ENCODE data around the gene DAP3.
"Not testable (repeated sequence)": the region's sequence is repeated elsewhere in the genome, so short reads cannot be mapped to it uniquely, and the experiment has no call there.

Gene DAP3

DNA sequence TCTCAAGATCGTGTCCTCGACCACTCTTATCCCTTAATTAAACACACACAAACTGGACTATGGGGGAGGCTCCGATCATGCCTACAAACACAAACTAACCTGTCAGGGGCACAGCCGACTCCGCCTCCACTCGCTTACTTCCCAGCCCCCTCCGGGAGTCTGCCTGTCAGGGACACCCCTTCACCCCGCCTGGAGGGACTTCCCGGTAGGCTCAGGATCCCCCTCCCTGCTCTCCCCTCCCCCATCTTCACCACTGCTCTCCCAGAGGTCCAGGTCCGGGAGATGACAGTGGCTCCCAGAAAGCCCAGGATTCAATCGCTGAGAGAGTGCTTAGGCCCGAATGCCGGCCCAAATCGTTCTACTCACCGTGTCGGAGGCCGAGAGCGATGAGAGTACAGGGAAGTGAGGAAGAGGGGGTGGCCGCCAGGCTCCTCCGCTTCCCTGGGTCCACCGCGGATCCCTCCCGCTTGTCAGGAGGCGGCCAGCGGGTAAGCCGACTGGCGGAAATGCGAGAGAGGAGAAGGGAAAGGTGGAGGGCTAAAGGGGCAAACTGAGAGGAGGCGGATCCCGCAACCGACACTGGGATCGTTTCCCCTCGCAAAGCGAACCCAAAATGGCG lies 1.1 kb upstream of the DAP3 start:
- DNase-seq = not testable (repeated sequence)

DNA sequence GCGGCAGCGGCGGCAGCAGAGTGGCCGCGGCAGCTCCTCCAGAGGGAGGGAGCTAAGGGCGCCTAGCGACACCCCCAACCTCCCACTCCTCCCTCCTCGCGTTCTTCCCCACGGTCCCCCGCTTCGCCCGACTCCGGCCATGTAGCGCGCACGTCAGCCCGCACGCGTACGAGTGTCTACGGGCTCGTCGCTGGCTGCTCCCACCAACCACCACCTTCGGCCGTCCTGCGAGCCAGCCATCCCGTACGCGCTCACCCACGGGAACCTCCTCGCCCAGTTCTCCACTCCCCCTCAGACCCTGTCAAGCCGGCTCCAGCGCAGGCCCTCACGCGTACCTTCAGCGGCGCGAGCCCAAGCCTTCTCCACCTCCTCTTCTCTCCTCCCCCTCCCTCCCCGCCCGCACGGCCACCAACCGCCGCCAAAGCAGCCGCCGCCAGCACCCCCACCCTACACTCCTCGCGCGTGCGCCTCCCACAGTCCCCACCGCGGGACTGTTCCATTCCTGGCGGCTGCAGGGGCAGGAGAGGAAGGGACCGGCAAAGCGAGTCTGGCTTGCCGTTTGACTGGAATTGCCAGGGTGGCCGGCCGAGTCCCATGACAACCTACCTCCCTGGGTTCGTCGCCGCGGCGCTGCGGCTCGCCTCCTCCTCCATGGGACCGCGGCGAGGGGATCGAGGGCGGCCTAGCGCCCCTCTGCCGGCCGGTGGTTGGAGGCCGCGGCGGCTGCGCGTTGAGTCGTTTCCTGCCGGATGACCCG lies 389 bp upstream of the DAP3 start, which contains the start of gene YY1AP1:
TSS of gene YY1AP1 (minus strand) at position 451 of the 757 bp plus-strand sequence. CDS start 8,338 bp downstream, outside the sequence.
- peak; percentile 91 to 93 for DNase-seq

DNA sequence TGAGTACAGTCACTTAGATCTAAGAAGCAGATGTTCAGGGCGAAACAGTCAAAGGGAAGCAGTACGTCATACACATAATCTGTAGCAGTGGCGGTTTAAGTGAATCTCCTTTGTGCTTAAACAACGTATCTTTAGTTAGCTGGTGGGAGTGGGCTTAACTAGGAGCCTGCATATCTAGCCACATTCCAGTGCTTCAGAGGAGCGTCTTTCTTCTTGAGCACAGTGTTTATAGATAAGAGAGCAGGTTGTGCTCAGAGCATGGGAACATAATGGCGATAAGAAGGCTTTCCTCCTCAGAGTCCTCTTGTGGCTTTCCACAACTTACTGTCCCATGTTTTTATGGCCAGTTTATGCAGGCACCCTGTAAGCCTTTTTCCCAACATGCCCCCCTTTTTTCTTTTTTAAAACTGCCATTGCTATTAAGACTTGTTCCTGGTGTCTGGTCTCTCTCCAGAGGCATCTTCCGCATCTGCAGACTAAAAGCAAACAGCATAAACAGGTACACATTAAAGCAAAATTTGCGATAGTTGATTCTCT lies 3.2 kb downstream of the DAP3 start:
- DNase-seq = no peak

GRCh38 chr1:155694167-155694566 lies 5.3 kb downstream of the DAP3 start:
- no peak for DNase-seq

DNA sequence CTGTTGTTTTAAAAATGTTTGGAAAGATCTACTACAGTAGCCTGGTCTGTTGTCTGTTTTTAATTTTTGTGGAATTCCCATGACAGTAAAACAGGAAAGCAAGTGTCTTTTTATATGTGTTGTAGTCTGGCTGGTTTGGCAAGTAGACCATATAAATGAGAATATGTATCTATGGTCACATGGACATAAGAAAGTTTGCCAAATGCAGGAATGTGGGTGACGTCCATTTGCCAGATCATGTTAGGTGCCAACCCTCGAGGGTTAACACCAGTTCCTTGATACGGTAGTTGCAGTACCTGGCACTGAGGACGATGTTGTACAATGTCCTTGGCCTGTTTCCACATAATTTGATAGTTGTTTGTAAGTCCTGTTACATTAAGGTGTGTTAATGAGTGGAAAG lies 6.2 kb downstream of the DAP3 start:
- DNase-seq = no peak

DNA sequence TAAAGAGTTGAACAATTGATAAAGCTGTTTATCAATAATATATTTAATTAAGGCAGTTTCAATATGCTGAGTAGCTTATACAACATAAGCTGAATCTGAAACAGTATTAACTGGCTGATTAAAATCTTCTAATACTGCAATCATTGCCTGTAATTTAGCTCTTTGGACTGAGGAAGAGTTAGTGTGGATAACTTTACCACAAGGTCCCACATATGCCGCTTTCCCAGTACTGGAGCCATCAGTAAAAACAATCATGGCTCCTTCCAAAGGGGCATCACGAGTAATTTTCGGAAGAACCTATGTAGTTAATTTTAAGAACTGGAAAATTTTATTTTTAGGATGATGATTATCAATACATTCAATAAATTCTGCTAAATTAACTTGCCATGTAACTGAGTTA lies 6.7 kb downstream of the DAP3 start:
- no peak for DNase-seq

- DNase-seq = no peak
Measured at GRCh38 chr1:155696524-155696923, 7.6 kb downstream of the DAP3 start.

DNA sequence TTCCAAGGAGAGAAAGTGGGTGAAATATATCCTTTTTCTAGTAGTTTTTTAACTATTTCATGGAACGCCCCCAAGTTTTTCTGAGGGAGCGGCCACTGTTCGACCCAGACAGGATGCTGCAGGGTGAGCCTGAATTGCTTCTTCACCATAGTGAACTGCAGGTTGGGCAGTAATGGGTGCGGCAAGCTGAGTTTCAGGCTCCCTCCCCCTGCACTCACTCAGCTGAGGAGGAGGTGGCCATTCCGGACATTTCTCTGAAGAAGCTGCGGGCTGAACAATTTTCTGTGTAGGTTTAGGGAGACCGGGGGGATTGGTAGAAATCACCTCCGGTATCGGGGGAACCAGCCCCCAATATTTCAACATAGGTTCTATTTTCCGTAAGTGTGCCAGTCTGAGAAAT lies 8.2 kb downstream of the DAP3 start:
- no peak for DNase-seq

DNA sequence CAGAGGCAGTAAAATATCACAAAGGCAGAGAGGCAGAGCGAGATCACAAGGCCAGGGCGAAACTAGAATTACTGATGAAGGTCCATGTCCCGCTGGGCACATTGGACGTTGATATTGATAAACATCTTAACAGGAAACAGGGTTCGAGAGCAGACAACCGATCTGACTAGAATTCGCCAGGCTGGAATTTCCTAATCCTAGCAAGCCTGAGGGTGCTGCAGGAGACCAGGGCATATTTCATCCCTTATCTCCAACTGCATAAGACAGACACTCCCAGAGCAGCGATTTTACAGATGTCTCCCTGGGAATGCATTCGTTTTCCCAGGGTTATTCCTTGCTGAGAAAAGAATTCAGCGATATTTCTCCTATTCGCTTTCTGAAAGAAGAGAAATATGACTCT lies 8.7 kb downstream of the DAP3 start:
- not testable (repeated sequence) for DNase-seq

DNA sequence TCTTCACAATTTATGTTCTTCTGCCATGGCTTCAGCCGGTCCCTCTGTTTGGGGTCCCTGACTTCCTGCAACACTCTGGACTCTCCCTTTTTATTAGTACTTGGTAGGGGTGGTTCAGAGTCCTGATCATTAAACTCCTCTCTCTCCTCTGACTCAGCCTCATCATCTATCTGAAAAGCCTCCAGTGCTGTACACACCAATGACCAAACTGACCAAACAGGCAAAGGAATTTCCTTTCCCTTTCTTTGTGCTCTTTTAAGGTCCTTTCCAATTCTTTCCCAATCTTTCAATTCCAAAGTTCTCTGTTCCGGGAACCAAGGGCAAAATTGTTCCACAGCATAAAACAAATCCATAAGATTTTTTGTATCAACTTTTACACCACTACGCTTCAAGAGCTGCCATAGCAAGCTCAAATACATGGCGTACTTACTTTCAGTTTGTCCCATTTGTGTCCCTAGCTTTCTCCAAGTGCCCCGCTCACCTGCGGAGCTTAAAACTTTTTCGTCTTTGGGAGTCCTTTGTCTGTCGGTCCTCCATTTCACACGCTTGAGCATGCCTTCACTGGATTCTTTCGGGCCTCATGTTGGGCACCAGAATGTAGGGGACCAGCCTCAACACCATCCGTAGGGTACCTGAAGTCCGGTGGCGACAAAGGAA lies 9.6 kb downstream of the DAP3 start:
- DNase-seq = no peak

DNA sequence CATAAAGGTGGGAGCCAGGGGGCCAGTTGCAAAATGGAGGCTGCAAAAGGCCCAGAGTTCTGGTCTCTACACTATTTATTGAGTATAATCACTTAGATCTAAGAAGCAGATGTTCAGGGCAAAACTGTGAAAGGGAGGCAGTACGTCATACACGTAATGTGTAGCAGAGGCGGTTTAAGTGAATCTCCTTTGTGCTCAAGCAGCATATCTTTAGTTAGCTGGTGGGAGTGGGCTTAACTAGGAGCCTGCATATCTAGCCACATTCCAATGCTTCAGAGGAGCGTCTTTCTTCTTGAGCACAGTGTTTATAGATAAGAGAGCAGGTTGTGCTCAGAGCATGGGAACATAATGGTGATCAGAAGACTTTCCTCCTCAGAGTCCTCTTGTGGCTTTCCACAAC lies 10.2 kb downstream of the DAP3 start:
- not testable (repeated sequence) for DNase-seq

DNA sequence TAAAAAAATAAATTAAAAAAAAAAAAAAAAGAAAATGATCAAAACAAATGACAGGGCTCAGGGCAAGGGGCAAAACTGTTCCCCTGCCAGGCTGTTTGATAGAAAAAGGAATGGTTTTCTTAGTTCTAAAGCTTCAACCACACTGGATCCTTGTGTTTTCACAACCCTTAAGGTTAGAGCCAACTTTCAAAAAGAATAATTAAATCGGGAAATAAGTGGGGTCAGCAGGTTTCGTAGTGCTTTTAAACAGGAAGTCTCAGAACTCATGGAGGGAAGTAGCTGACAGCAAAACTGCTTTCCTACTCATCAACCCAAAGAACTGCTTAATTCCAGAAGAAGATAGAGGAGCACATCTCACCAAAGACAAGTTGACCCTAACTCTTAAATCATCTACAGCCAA lies 12.8 kb downstream of the DAP3 start:
- DNase-seq = not testable (repeated sequence)

DNA sequence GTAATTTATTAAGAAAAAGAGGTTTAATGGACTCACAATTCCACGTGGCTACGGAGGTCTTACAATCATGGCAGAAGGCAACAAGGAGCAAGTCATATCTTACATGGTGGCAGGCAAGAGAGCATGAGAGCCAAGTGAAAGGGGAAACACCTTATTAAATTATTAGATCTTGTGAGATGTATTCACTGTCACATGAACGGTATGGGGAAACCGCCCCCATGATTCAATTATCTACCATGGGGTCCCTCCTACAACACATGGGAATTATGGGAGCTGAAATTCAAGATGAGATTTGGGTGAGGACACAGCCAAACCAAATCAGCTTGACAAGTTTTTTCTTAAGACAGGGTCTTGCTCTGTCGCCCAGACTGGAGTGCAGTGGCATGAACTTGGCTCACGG lies 14.3 kb downstream of the DAP3 start:
- no peak for DNase-seq

DNA sequence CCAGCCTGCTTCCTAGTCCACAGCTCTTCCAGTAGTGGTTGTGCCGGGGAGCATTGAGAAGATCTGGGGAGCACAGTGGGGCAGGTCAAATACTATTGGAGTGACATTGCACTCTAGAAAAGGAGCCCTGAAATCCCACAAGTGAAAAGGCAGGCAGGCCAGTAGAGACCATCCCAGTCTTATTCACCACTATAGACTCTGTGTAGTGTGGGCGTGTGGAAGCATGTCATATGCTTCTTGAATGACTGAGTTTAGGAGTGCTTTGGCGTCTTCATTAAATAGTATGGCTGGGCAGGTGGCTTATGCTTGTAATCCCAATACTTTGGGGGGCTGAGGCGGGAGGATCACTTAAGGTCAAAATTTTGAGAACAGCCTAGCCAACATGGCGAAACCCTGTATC lies 15.5 kb downstream of the DAP3 start:
- DNase-seq = not testable (repeated sequence)

GRCh38 chr1:155706139-155706538 lies 17.2 kb downstream of the DAP3 start:
- no peak for DNase-seq

- DNase-seq = no peak
Measured at GRCh38 chr1:155709391-155709790, 20.5 kb downstream of the DAP3 start.

GRCh38 chr1:155711457-155711856 lies 22.6 kb downstream of the DAP3 start:
- not testable (repeated sequence) for DNase-seq

- DNase-seq = not testable (repeated sequence)
Measured at GRCh38 chr1:155712636-155713035, 23.7 kb downstream of the DAP3 start.

- no peak for DNase-seq
Measured at GRCh38 chr1:155713075-155713474, 24.2 kb downstream of the DAP3 start.

DNA sequence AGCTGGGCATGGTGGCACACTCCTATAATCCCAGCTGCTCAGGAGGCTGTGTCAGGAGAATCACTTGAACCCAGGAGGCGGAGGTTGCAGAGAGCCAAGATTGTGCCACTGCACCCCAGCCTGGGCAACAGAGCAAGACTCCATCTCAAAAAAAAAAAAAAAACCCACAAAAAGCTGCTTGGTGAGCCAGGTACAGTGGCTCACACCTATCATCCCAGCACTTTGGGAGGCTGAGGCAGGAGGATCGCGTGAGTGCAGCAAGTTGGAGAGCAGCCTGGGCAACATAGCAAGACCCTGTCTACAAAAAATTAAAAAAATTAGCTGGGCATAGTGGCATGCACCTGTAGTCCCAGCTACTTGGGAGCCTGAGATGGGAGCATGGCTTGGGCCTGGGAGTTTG lies 26.2 kb downstream of the DAP3 start:
- DNase-seq = not testable (repeated sequence)

GRCh38 chr1:155715777-155716176 lies 26.9 kb downstream of the DAP3 start:
- DNase-seq = no peak

DNA sequence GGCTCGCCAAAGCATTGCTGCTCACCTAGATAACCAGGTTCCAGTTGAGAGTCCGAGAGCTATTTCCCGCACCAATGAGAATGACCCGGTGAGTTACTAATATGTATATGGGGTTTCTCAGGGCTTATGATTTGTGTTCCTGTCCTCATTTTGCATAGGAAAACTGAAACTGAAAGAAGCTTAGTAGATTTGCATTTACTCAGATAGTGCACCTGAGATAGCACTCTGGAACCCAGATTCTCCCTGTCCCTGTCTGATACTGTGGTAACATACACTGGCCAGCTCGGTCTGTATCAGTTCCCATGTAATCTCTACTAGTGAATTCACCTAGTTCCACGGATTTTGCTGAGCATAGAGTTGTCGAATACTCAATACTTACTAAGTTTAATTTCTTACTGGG lies 28.1 kb downstream of the DAP3 start:
- no peak for DNase-seq

- DNase-seq = not testable (repeated sequence)
Measured at GRCh38 chr1:155718524-155719115, 29.7 kb downstream of the DAP3 start.
